ENCODE results near the gene ZDHHC18.

The ZDHHC18 gene

DNA sequence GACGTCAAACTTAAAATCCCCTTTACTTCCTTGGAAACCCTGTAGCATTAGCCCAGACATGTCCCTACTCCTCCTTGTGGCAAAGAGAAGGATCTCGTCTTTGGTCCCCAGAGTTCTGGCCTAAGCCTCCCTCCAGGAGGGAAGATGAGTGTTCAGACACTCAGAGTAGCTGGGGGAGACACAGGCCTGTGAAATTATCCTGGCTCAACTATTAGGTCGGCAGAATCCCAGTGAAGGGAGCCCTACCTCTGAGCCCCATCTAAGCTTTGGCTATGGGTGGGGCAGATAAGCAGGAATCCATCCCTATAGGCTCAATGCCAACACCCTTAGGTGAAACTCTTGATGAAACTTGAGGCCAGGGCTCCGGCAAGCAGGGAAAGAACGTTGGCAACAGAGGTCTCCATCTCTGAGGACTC is 34.8 kb downstream of the ZDHHC18 start:
- Histone ChIP-seq H4K12ac (ENCODE audit: low read depth, low read length) (no peak overlapping the region), H4K91ac (ENCODE audit: low read depth, low read length) (peak overlapping the region; percentile 55), H3K14ac (ENCODE audit: low read length) (no peak overlapping the region), H3K18ac (ENCODE audit: low read length) (no peak overlapping the region), H4K8ac (ENCODE audit: low read depth, low read length) (peak overlapping the region; percentile 22), H2BK5ac (ENCODE audit: low read depth, low read length, poor library complexity) (peak overlapping the region; percentile 26), H3K27ac (ENCODE audit: low read depth, low read length) (no peak overlapping the region), H2BK12ac (ENCODE audit: low read length) (peak overlapping the region; percentile 66), H3K27me3 (ENCODE audit: insufficient read depth, low read length) (no peaks in the 10 kb centered on the region), H3K4me2 (ENCODE audit: low read length) (no peak overlapping the region), H3K9me3 (ENCODE audit: insufficient read depth, low read depth, low read length) (peaks cover 3% of the 10 kb centered on the region), H2BK120ac (ENCODE audit: insufficient read depth, low read length, poor library complexity) (peak overlapping the region; percentile 55), H3K36me3 (ENCODE audit: control insufficient read depth in 1 of 2, insufficient read depth in 2 of 2, low read length in 2 of 2) (peaks cover under 1 to 2% of the 10 kb centered on the region in 2 experiments), H3K4me1 (ENCODE audit: control insufficient read depth in 1 of 2, insufficient read depth in 2 of 2, low read length in 2 of 2) (peaks cover 42 to 47% of the 10 kb centered on the region in 2 experiments), H3K79me2 (ENCODE audit: control insufficient read depth, insufficient read depth, low read length, poor library complexity) (peaks cover 6% of the 10 kb centered on the region), H3K9ac (ENCODE audit: low read length) (no peak overlapping the region), H3K4ac (ENCODE audit: low read depth, low read length) (no peak overlapping the region), H3K79me1 (ENCODE audit: low read length) (peaks cover 28% of the 10 kb centered on the region), H2AK5ac (ENCODE audit: low read length) (peak overlapping the region; percentile 59), H3K23ac (ENCODE audit: low read length) (no peak overlapping the region), H2AFZ (ENCODE audit: insufficient read depth, low read length, poor library complexity) (peak overlapping the region; percentile 69), H3K4me3 (ENCODE audit: low read depth, low read length) (no peak overlapping the region)
- whole genome bisulfite sequencing (ENCODE audit: extremely low coverage, insufficient coverage, insufficient read length), result no CpG with 5 or more reads among the region's 5 CpGs
- no peak for DNase-seq

DNA sequence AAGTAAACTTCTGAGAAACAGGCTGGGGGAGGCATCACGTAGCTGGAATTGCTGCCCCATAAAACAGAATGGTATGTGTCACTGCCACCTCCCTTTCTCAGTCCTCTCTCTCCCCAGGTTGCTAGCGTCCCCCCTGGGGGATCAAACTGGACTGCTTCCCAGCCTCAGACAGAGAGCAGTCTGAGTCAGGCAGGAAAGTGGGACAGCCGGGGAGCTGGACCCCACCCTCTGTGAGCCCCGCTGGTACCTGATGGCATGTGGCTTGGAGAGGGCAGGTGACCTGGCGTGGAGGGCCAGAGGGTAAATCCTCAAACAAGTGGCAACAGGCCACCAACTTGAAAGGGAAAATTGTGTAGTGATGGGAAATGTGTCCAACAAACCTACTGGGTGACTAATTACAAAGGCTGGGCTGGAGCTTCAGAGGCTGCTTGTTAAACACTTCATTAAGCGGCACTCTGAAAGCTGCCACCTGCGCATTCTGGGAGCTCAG is 35.4 kb downstream of the ZDHHC18 start:
- Histone ChIP-seq H3K23ac (ENCODE audit: low read length) (no peak overlapping the region), H3K79me2 (ENCODE audit: control insufficient read depth, insufficient read depth, low read length, poor library complexity) (peaks cover 6% of the 10 kb centered on the region), H3K9ac (ENCODE audit: low read length) (no peak overlapping the region), H3K36me3 (ENCODE audit: control insufficient read depth in 1 of 2, insufficient read depth in 2 of 2, low read length in 2 of 2) (no peaks in the 10 kb centered on the region), H2BK120ac (ENCODE audit: insufficient read depth, low read length, poor library complexity) (peak overlapping the region; percentile 60), H3K27ac (ENCODE audit: low read depth, low read length) (no peak overlapping the region), H2BK12ac (ENCODE audit: low read length) (peak overlapping the region; percentile 13), H3K9me3 (ENCODE audit: insufficient read depth, low read depth, low read length) (peaks cover 2% of the 10 kb centered on the region), H3K4me1 (ENCODE audit: control insufficient read depth in 1 of 2, insufficient read depth in 2 of 2, low read length in 2 of 2) (peaks cover 38 to 43% of the 10 kb centered on the region in 2 experiments), H3K4me2 (ENCODE audit: low read length) (no peak overlapping the region), H4K8ac (ENCODE audit: low read depth, low read length) (no peak overlapping the region), H2BK5ac (ENCODE audit: low read depth, low read length, poor library complexity) (peak overlapping the region; percentile 49), H3K18ac (ENCODE audit: low read length) (no peak overlapping the region), H4K12ac (ENCODE audit: low read depth, low read length) (no peak overlapping the region), H2AK5ac (ENCODE audit: low read length) (peak overlapping the region; percentile 73), H3K4ac (ENCODE audit: low read depth, low read length) (no peak overlapping the region), H4K91ac (ENCODE audit: low read depth, low read length) (peak overlapping the region; percentile 80), H3K79me1 (ENCODE audit: low read length) (peaks cover 24% of the 10 kb centered on the region), H2AFZ (ENCODE audit: insufficient read depth, low read length, poor library complexity) (no peak overlapping the region), H3K4me3 (ENCODE audit: low read depth, low read length) (no peak overlapping the region), H3K27me3 (ENCODE audit: insufficient read depth, low read length) (no peaks in the 10 kb centered on the region), H3K14ac (ENCODE audit: low read length) (peak overlapping the region; percentile 15)
- no peak for DNase-seq
- WGBS (ENCODE audit: extremely low coverage, insufficient coverage, insufficient read length), result no CpG with 5 or more reads among the region's 7 CpGs

- H3K4me3 ChIP-seq (ENCODE audit: low read depth, low read length), result peak within 1 kb of the TSS; percentile 63
- H3K9ac ChIP-seq (ENCODE audit: low read length), result peak within 1 kb of the TSS; percentile 23
- peaks cover 27% of the 10 kb centered on the region for H3K79me1 ChIP-seq (ENCODE audit: low read length)
- peak within 1 kb of the TSS; percentile 39 for H4K12ac ChIP-seq (ENCODE audit: low read depth, low read length)
- WGBS (ENCODE audit: extremely low coverage, insufficient coverage, insufficient read length), result no CpG with 5 or more reads among the region's 37 CpGs
- peak; percentile 81 to 89 for DNase-seq
- H2BK5ac ChIP-seq (ENCODE audit: low read depth, low read length, poor library complexity), result peak within 1 kb of the TSS; percentile 49
- peak within 1 kb of the TSS; percentile 30 for H3K4ac ChIP-seq (ENCODE audit: low read depth, low read length)
- peak within 1 kb of the TSS; percentile 84 for H3K14ac ChIP-seq (ENCODE audit: low read length)
- peak within 1 kb of the TSS; percentile 87 for H3K27ac ChIP-seq (ENCODE audit: low read depth, low read length)
- peak within 1 kb of the TSS; percentile 80 for H4K8ac ChIP-seq (ENCODE audit: low read depth, low read length)
- H3K18ac ChIP-seq (ENCODE audit: low read length), result peak within 1 kb of the TSS; percentile 36
- peak within 1 kb of the TSS; percentile 80 for H4K91ac ChIP-seq (ENCODE audit: low read depth, low read length)
- H3K23ac ChIP-seq (ENCODE audit: low read length), result no peak within 1 kb of the TSS
- no peaks in the 10 kb centered on the region for H3K36me3 ChIP-seq (ENCODE audit: control insufficient read depth in 1 of 2, insufficient read depth in 2 of 2, low read length in 2 of 2)
- peak within 1 kb of the TSS; percentile 72 for H3K4me2 ChIP-seq (ENCODE audit: low read length)
- peak within 1 kb of the TSS; percentile 76 for H2AK5ac ChIP-seq (ENCODE audit: low read length)
- H3K79me2 ChIP-seq (ENCODE audit: control insufficient read depth, insufficient read depth, low read length, poor library complexity), result peaks cover 6% of the 10 kb centered on the region
- H2BK120ac ChIP-seq (ENCODE audit: insufficient read depth, low read length, poor library complexity), result peak within 1 kb of the TSS; percentile 60
- H2AFZ ChIP-seq (ENCODE audit: insufficient read depth, low read length, poor library complexity), result peak within 1 kb of the TSS; percentile 4
- H2BK12ac ChIP-seq (ENCODE audit: low read length), result peak within 1 kb of the TSS; percentile 53
- H3K9me3 ChIP-seq (ENCODE audit: insufficient read depth, low read depth, low read length), result peaks cover 2% of the 10 kb centered on the region
- H3K4me1 ChIP-seq (ENCODE audit: control insufficient read depth in 1 of 2, insufficient read depth in 2 of 2, low read length in 2 of 2), result peaks cover 31 to 36% of the 10 kb centered on the region in 2 experiments
- no peaks in the 10 kb centered on the region for H3K27me3 ChIP-seq (ENCODE audit: insufficient read depth, low read length)
Measured at GRCh38 chr1:26862781-26863684, 36.5 kb downstream of the ZDHHC18 start, which contains the start of gene SFN. TSS of gene SFN (plus strand) at chr1:26863149. CDS start at chr1:26863213, 64 bp downstream.

DNA sequence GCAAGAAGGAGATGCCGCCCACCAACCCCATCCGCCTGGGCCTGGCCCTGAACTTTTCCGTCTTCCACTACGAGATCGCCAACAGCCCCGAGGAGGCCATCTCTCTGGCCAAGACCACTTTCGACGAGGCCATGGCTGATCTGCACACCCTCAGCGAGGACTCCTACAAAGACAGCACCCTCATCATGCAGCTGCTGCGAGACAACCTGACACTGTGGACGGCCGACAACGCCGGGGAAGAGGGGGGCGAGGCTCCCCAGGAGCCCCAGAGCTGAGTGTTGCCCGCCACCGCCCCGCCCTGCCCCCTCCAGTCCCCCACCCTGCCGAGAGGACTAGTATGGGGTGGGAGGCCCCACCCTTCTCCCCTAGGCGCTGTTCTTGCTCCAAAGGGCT is 37.2 kb downstream of the ZDHHC18 start:
- H4K8ac ChIP-seq (ENCODE audit: low read depth, low read length), result no peak overlapping the region
- DNase-seq, result no peak
- H3K27ac ChIP-seq (ENCODE audit: low read depth, low read length), result peak overlapping the region; percentile 87
- H3K4ac ChIP-seq (ENCODE audit: low read depth, low read length), result peak overlapping the region; percentile 8
- no CpG with 5 or more reads among the region's 20 CpGs for WGBS (ENCODE audit: extremely low coverage, insufficient coverage, insufficient read length)
- H2BK120ac ChIP-seq (ENCODE audit: insufficient read depth, low read length, poor library complexity), result peak overlapping the region; percentile 48
- peak overlapping the region; percentile 36 for H3K18ac ChIP-seq (ENCODE audit: low read length)
- peak overlapping the region; percentile 66 for H2AK5ac ChIP-seq (ENCODE audit: low read length)
- H3K4me3 ChIP-seq (ENCODE audit: low read depth, low read length), result no peak overlapping the region
- H3K79me1 ChIP-seq (ENCODE audit: low read length), result peaks cover 30% of the 10 kb centered on the region
- H4K91ac ChIP-seq (ENCODE audit: low read depth, low read length), result peak overlapping the region; percentile 73
- H3K79me2 ChIP-seq (ENCODE audit: control insufficient read depth, insufficient read depth, low read length, poor library complexity), result peaks cover 6% of the 10 kb centered on the region
- peak overlapping the region; percentile 6 for H4K12ac ChIP-seq (ENCODE audit: low read depth, low read length)
- peak overlapping the region; percentile 53 for H2BK12ac ChIP-seq (ENCODE audit: low read length)
- H2BK5ac ChIP-seq (ENCODE audit: low read depth, low read length, poor library complexity), result no peak overlapping the region
- H3K14ac ChIP-seq (ENCODE audit: low read length), result peak overlapping the region; percentile 84
- no peak overlapping the region for H3K9ac ChIP-seq (ENCODE audit: low read length)
- no peaks in the 10 kb centered on the region for H3K36me3 ChIP-seq (ENCODE audit: control insufficient read depth in 1 of 2, insufficient read depth in 2 of 2, low read length in 2 of 2)
- no peaks in the 10 kb centered on the region for H3K27me3 ChIP-seq (ENCODE audit: insufficient read depth, low read length)
- H3K4me1 ChIP-seq (ENCODE audit: control insufficient read depth in 1 of 2, insufficient read depth in 2 of 2, low read length in 2 of 2), result peaks cover 30 to 38% of the 10 kb centered on the region in 2 experiments
- H3K4me2 ChIP-seq (ENCODE audit: low read length), result peak overlapping the region; percentile 72
- no peak overlapping the region for H2AFZ ChIP-seq (ENCODE audit: insufficient read depth, low read length, poor library complexity)
- no peak overlapping the region for H3K23ac ChIP-seq (ENCODE audit: low read length)
- H3K9me3 ChIP-seq (ENCODE audit: insufficient read depth, low read depth, low read length), result peaks cover 2% of the 10 kb centered on the region
